Aorta (tissue), 5 donors: ENCODE measurements around the gene LDLRAD4. TPM values are rescaled to one million over a fixed set of nuclear protein-coding genes. Genes with fewer than 3 reads are reported as not detected.

Source experiments
- ATAC-seq: fragments of 200-7000 bp; cut with Tn5 transposase; one replicate; pipeline ENCODE4 v1.9.1; 2022; ENCODE audit warnings: moderate library complexity; ENCODE audit not compliant: low FRiP score
- DNase-seq, 2 donors: peaks; one replicate each; pipeline ENCODE4 v3.0.0-alpha.2; 2020
- H3K27ac ChIP-seq, 2 donors: one replicate each; pipeline ENCODE4 v1.5.1; 2013; ENCODE audit warnings: low read length in 2 of 2, mild to moderate bottlenecking in 2 of 2, moderate library complexity in 2 of 2, control low read depth in 1 of 2, inconsistent platforms in 1 of 2, low read depth in 1 of 2
- H3K27me3 ChIP-seq, 2 donors: one replicate each; pipeline ENCODE4 v1.6.1; 2013; ENCODE audit warnings: control low read depth in 1 of 2, low read length in 1 of 2, mild to moderate bottlenecking in 1 of 2, moderate library complexity in 1 of 2; ENCODE audit not compliant: insufficient read depth in 2 of 2, control insufficient read depth in 1 of 2
- H3K36me3 ChIP-seq, 2 donors: one replicate each; pipeline ENCODE4 v1.6.1; 2013; ENCODE audit warnings: control low read depth in 1 of 2, low read length in 1 of 2, mild to moderate bottlenecking in 1 of 2; ENCODE audit not compliant: insufficient read depth in 2 of 2, control insufficient read depth in 1 of 2
- H3K4me1 ChIP-seq, 2 donors: one replicate each; pipeline ENCODE4 v1.6.1; 2013; ENCODE audit warnings: low read length in 2 of 2, control low read depth in 1 of 2, mild to moderate bottlenecking in 1 of 2, moderate library complexity in 1 of 2; ENCODE audit not compliant: insufficient read depth in 2 of 2, control insufficient read depth in 1 of 2
- H3K4me3 ChIP-seq, 2 donors: one replicate each; pipeline ENCODE4 v1.5.1; 2013; ENCODE audit warnings: low read length in 2 of 2, control low read depth in 1 of 2, mild to moderate bottlenecking in 1 of 2
- H3K9me3 ChIP-seq: one replicate; pipeline ENCODE4 v1.6.1; 2013; ENCODE audit warnings: mild to moderate bottlenecking, low read length; ENCODE audit not compliant: control insufficient read depth
- WGBS, 2 donors: extraction: QIAGEN DNeasy Blood & Tissue Kit; methylation state at CpG; one replicate each; pipeline ENCODE4 v1.1.7; 2013; 5-methylcytosine and 5-hydroxymethylcytosine counted together
- intact Hi-C, 2 donors: fragments of 100-400 bp; cut with DNase I; formaldehyde crosslinking; loops; one replicate each; pipeline versions ENCODE4 v1.14.2 to v1.15.0; 2022
- polyA plus RNA-seq, 2 donors: library from polyadenylated mRNA; stranded (reverse); fragments of 200-250 nt; gene quantifications; one replicate each; pipeline ENCODE4 v1.2.3, GENCODE V29; 2013
- total RNA-seq, 2 donors: library from RNA; stranded (reverse); fragmentation: NEBNext Ultra II Directional; extraction: Animal tissue kit (Norgen Biotek cat#: 25700); gene quantifications; one replicate each; pipeline ENCODE4 v1.2.1, GENCODE V29; 2021
- donor health status: healthy with polysubstance abuse.
- donor health status: Bipolar disorder and iron deficiency.
- donor health status: DM: no; HTN: no; CAD: no.
- donor health status: DM: no; HTN: no; CAD: no.
- donor health status: DM: yes; HTN: yes; CAD: no.

Gene LDLRAD4
- total and polyA plus RNA-seq, 4 donors, result 7.0 to 112 (median 36.9) TPM

GRCh38 chr18:13570856-13571495, 352.4 kb downstream of the LDLRAD4 start:
- no peaks in the 10 kb centered on the region for H3K36me3 ChIP-seq
- H3K27ac ChIP-seq, result no peak overlapping the region
- H3K4me3 ChIP-seq, result no peak overlapping the region
- no peaks in the 10 kb centered on the region for H3K9me3 ChIP-seq
- intact Hi-C loops, result no loop called here
- H3K27me3 ChIP-seq, result no peaks in the 10 kb centered on the region
- ATAC-seq (no peak), DNase-seq (no peak)
- H3K4me1 ChIP-seq, result no peaks in the 10 kb centered on the region
- WGBS, 2 donors, result 98% methylated on average over 7 of the region's 7 CpGs

GRCh38 chr18:13572148-13572547, 353.6 kb downstream of the LDLRAD4 start:
- Histone ChIP-seq H3K27ac (no peak overlapping the region), H3K4me1 (no peaks in the 10 kb centered on the region), H3K36me3 (no peaks in the 10 kb centered on the region), H3K27me3 (no peaks in the 10 kb centered on the region), H3K9me3 (no peaks in the 10 kb centered on the region), H3K4me3 (no peak overlapping the region)
- intact Hi-C loops, result no loop called here
- ATAC-seq, result no peak
- no peak for DNase-seq
- 95% methylated on average over 5 of the region's 5 CpGs for WGBS, 2 donors

- no peaks in the 10 kb centered on the region for H3K9me3 ChIP-seq
- ATAC-seq (no peak), DNase-seq (peak in 1 of 2 donors; percentile 75)
- H3K36me3 ChIP-seq, result no peaks in the 10 kb centered on the region
- no peaks in the 10 kb centered on the region for H3K4me1 ChIP-seq
- H3K27me3 ChIP-seq, result no peaks in the 10 kb centered on the region
- no peak overlapping the region for H3K27ac ChIP-seq
- 94 to 97% methylated on average over 7 of the region's 7 CpGs for WGBS, 2 donors
- intact Hi-C loops, result no loop called here
- no peak overlapping the region for H3K4me3 ChIP-seq
These were observed 354.2 kb downstream of the LDLRAD4 start for GRCh38 chr18:13572721-13573120.

GRCh38 chr18:13573750-13574149, 355.2 kb downstream of the LDLRAD4 start:
- H3K36me3 ChIP-seq, result no peaks in the 10 kb centered on the region
- DNase-seq (no peak), ATAC-seq (no peak)
- 96% methylated on average over 7 of the region's 7 CpGs for WGBS, 2 donors
- intact Hi-C loops, result no loop called here
- no peaks in the 10 kb centered on the region for H3K4me1 ChIP-seq
- no peak overlapping the region for H3K27ac ChIP-seq
- H3K9me3 ChIP-seq, result no peaks in the 10 kb centered on the region
- no peak overlapping the region for H3K4me3 ChIP-seq
- H3K27me3 ChIP-seq, result no peaks in the 10 kb centered on the region

- Histone ChIP-seq H3K9me3 (no peaks in the 10 kb centered on the region), H3K4me1 (no peaks in the 10 kb centered on the region), H3K27ac (no peak overlapping the region), H3K36me3 (no peaks in the 10 kb centered on the region), H3K27me3 (no peaks in the 10 kb centered on the region), H3K4me3 (no peak overlapping the region)
- ATAC-seq (no peak), DNase-seq (no peak)
- WGBS, 2 donors, result 96 to 99% methylated on average over 10 of the region's 10 CpGs
- intact Hi-C loops, result no loop called here
These were observed 355.8 kb downstream of the LDLRAD4 start for GRCh38 chr18:13574355-13574754.

- Histone ChIP-seq H3K27me3 (no peaks in the 10 kb centered on the region), H3K4me3 (no peak overlapping the region), H3K36me3 (no peaks in the 10 kb centered on the region), H3K27ac (no peak overlapping the region), H3K9me3 (no peaks in the 10 kb centered on the region), H3K4me1 (no peaks in the 10 kb centered on the region)
- intact Hi-C loops, result no loop called here
- no peak for DNase-seq
- no peak for ATAC-seq
- 49 to 75% methylated on average over 1 of the region's 1 CpG for WGBS, 2 donors
These were observed 356.2 kb downstream of the LDLRAD4 start for GRCh38 chr18:13574761-13575160.

GRCh38 chr18:13576598-13576997, 358.0 kb downstream of the LDLRAD4 start:
- Histone ChIP-seq H3K4me3 (no peak overlapping the region), H3K9me3 (no peaks in the 10 kb centered on the region), H3K27ac (no peak overlapping the region), H3K27me3 (no peaks in the 10 kb centered on the region), H3K36me3 (no peaks in the 10 kb centered on the region), H3K4me1 (no peaks in the 10 kb centered on the region)
- 92% methylated on average over 6 of the region's 6 CpGs for WGBS, 2 donors
- ATAC-seq, result no peak
- intact Hi-C loops, result no loop called here
- DNase-seq, result no peak

- Histone ChIP-seq H3K36me3 (no peaks in the 10 kb centered on the region), H3K4me1 (no peaks in the 10 kb centered on the region), H3K9me3 (no peaks in the 10 kb centered on the region), H3K4me3 (no peak overlapping the region), H3K27me3 (no peaks in the 10 kb centered on the region), H3K27ac (no peak overlapping the region)
- WGBS, 2 donors, result 62 to 65% methylated on average over 10 of the region's 10 CpGs
- peak; percentile 63 for ATAC-seq
- intact Hi-C loops, result no loop called here
- no peak for DNase-seq
These were observed 358.6 kb downstream of the LDLRAD4 start for GRCh38 chr18:13577091-13577697.

- WGBS, 2 donors, result 75 to 76% methylated on average over 3 of the region's 3 CpGs
- ATAC-seq, result no peak
- Histone ChIP-seq H3K36me3 (no peaks in the 10 kb centered on the region), H3K27me3 (no peaks in the 10 kb centered on the region), H3K27ac (no peak overlapping the region), H3K4me1 (no peaks in the 10 kb centered on the region), H3K4me3 (no peak overlapping the region), H3K9me3 (no peaks in the 10 kb centered on the region)
- no peak for DNase-seq
- intact Hi-C loops, result no loop called here
These were observed 359.2 kb downstream of the LDLRAD4 start for GRCh38 chr18:13577781-13578180.
